Transverse colon (tissue), 4 donors: ENCODE results near the gene CAMTA1. TPM values are rescaled to one million over a fixed set of nuclear protein-coding genes. Genes with fewer than 3 reads are reported as not detected.

Experiments
- DNase-seq: peaks from one replicate; pipeline ENCODE4 v3.0.0-alpha.2; 2019
- H3K27ac ChIP-seq, 4 donors: fragments of 200-600 bp; sonication (generic); 2 replicates each; pipeline ENCODE4 v1.5.1; 2016 to 2018; ENCODE audit warnings: inconsistent platforms in 4 of 4
- H3K27me3 ChIP-seq: fragments of 200-600 bp; sonication (generic); 2 replicates; pipeline ENCODE4 v1.5.1; 2017; ENCODE audit warnings: inconsistent platforms
- H3K36me3 ChIP-seq, 4 donors: fragments of 200-600 bp; sonication (generic); 2 replicates each; pipeline ENCODE4 v1.5.1; 2017 to 2019; ENCODE audit warnings: inconsistent platforms in 4 of 4
- H3K4me1 ChIP-seq, 4 donors: fragments of 200-600 bp; sonication (generic); 2 replicates each; pipeline ENCODE4 v1.5.1; 2017 to 2020; ENCODE audit warnings: inconsistent platforms in 4 of 4
- H3K4me3 ChIP-seq, 4 donors: fragments of 200-600 bp; sonication (generic); 1 replicate in 1 of 4; 2 replicates in 3 of 4; pipeline versions ENCODE4 v1.5.1 to v1.6.1; 2017 to 2019; ENCODE audit warnings: inconsistent platforms in 4 of 4
- H3K9me3 ChIP-seq, 2 donors: fragments of 200-600 bp; sonication (generic); 2 replicates each; pipeline ENCODE4 v1.5.1; 2017 to 2019; ENCODE audit warnings: inconsistent platforms in 2 of 2
- CTCF ChIP-seq, 5 experiments: fragments of 200-600 bp in 3 of 5; fragments of 450-650 bp in 2 of 5; sonication (generic) in 3 of 5; IDR thresholded peaks; 1 replicate in 2 of 5; 2 replicates in 3 of 5; pipeline ENCODE4 v1.5.1; 2016 to 2017; ENCODE audit warnings: antibody characterized with exemption in 5 of 5, inconsistent platforms in 3 of 5, mild to moderate bottlenecking in 2 of 5, moderate library complexity in 1 of 5
- EP300 ChIP-seq: sonication (generic); formaldehyde crosslinking; IDR thresholded peaks from one replicate; pipeline ENCODE4 v1.6.1; 2017; ENCODE audit warnings: antibody characterized with exemption, low read depth
- POLR2A ChIP-seq: fragments of 450-650 bp; IDR thresholded peaks from one replicate; pipeline ENCODE4 v1.6.1; 2016; ENCODE audit warnings: antibody characterized with exemption, mild to moderate bottlenecking, moderate library complexity
- POLR2AphosphoS5 ChIP-seq, 3 donors: sonication (generic); formaldehyde crosslinking; IDR thresholded peaks; one replicate each; pipeline ENCODE4 v1.6.1; 2016; ENCODE audit warnings: antibody characterized with exemption in 3 of 3
- WGBS, 2 donors: methylation state at CpG; one replicate each; pipeline ENCODE4 v1.1.5; 2018; ENCODE audit warnings: low coverage in 1 of 2; 5-methylcytosine and 5-hydroxymethylcytosine counted together
- in situ Hi-C, 4 donors: fragments of 200-750 bp; cut with MboI; loops; one replicate each; pipeline versions ENCODE4 v1.15.0 to v1.15.1; 2017; ENCODE audit warnings: low sequenced_read_pairs in 3 of 4, low pct_ligation_motif_present in 1 of 4, low pct_unique_long_range_greater_than_20kb in 1 of 4
- intact Hi-C: fragments of 100-400 bp; cut with DNase I; formaldehyde crosslinking; loops from one replicate; pipeline ENCODE4 v1.15.1; 2023; ENCODE audit warnings: low total_unique reads
- total RNA-seq, 4 donors: library from RNA; depleted of rRNA; stranded (reverse); fragments of >200 nt; gene quantifications; one replicate each; pipeline ENCODE4 v1.1.0, GENCODE V29; 2016

The CAMTA1 gene
- total RNA-seq, 4 donors from 2014 or later: 93.8 to 268 (median 130) TPM

GRCh38 chr1:7560601-7561181 is 775.4 kb downstream of the CAMTA1 start:
- no peaks in the 10 kb centered on the region for H3K9me3 ChIP-seq
- no peak overlapping the region for H3K4me3 ChIP-seq
- 89 to 90% methylated on average over 2 to 15 of the region's 15 CpGs for WGBS, 2 donors
- no peak for DNase-seq
- H3K4me1 ChIP-seq: no peaks in the 10 kb centered on the region
- H3K27ac ChIP-seq: no peak overlapping the region
- in situ Hi-C loops (no loop called here), intact Hi-C loops (no loop called here)
- H3K27me3 ChIP-seq: no peaks in the 10 kb centered on the region
- no peaks in the 10 kb centered on the region for H3K36me3 ChIP-seq
- TF ChIP-seq POLR2A: no peak
- no peak for TF ChIP-seq EP300
- TF ChIP-seq CTCF (IDR thresholded peaks at IDR 0.05): no peak
- no peak for TF ChIP-seq POLR2AphosphoS5 (IDR thresholded peaks at IDR 0.05)

- WGBS, 2 donors: 65% methylated on average over 16 of the region's 16 CpGs; no CpG with 5 or more reads in 1 of the 2 donors
- DNase-seq: no peak
- Histone ChIP-seq H3K4me3 (no peak overlapping the region), H3K27ac (no peak overlapping the region), H3K9me3 (no peaks in the 10 kb centered on the region), H3K4me1 (no peaks in the 10 kb centered on the region), H3K36me3 (no peaks in the 10 kb centered on the region), H3K27me3 (no peaks in the 10 kb centered on the region)
- intact Hi-C loops: no loop called here
- TF ChIP-seq CTCF (IDR thresholded peaks at IDR 0.05) (peak in 1 of 5 experiments; percentile 10), EP300 (no peak)
- in situ Hi-C loops: no loop called here
Observed at GRCh38 chr1:7561331-7561921, 776.2 kb downstream of the CAMTA1 start.

GRCh38 chr1:7561936-7562728 is 776.9 kb downstream of the CAMTA1 start:
- DNase-seq: no peak
- no peaks in the 10 kb centered on the region for H3K4me1 ChIP-seq
- TF ChIP-seq POLR2AphosphoS5 (IDR thresholded peaks at IDR 0.05) (no peak), CTCF (IDR thresholded peaks at IDR 0.05) (no peak), EP300 (no peak), POLR2A (no peak)
- H3K4me3 ChIP-seq: no peak overlapping the region
- no peak overlapping the region for H3K27ac ChIP-seq
- 85 to 87% methylated on average over 10 to 26 of the region's 26 CpGs for WGBS, 2 donors
- in situ Hi-C loops (no loop called here), intact Hi-C loops (no loop called here)
- no peaks in the 10 kb centered on the region for H3K9me3 ChIP-seq
- no peaks in the 10 kb centered on the region for H3K36me3 ChIP-seq
- H3K27me3 ChIP-seq: no peaks in the 10 kb centered on the region

GRCh38 chr1:7562729-7563605 is 777.7 kb downstream of the CAMTA1 start:
- whole genome bisulfite sequencing, 2 donors: 88 to 92% methylated on average over 2 to 21 of the region's 21 CpGs

More at GRCh38 chr1:7562729-7563605, 777.7 kb downstream of the CAMTA1 start:
- in situ Hi-C loops: no loop called here
- Histone ChIP-seq H3K4me3 (no peak overlapping the region), H3K4me1 (no peaks in the 10 kb centered on the region), H3K9me3 (no peaks in the 10 kb centered on the region), H3K36me3 (no peaks in the 10 kb centered on the region), H3K27me3 (no peaks in the 10 kb centered on the region), H3K27ac (no peak overlapping the region)
- no peak for DNase-seq
- intact Hi-C loops: no loop called here
- TF ChIP-seq POLR2AphosphoS5 (IDR thresholded peaks at IDR 0.05): no peak
- no peak for TF ChIP-seq CTCF (IDR thresholded peaks at IDR 0.05)
- TF ChIP-seq EP300: no peak
- no peak for TF ChIP-seq POLR2A
